Epithelial cell of prostate (primary cell): ENCODE results near the gene GFOD1.
A peak's percentile ranks its signal among the peaks of the same experiment; 100 is the strongest.
"Not testable (repeated sequence)": the region's sequence is repeated elsewhere in the genome, so short reads cannot be mapped to it uniquely, and the experiment has no call there.

ENCODE experiments used
- DNase-seq: peaks from one replicate; pipeline ENCODE4 v3.0.0-alpha.2; 2011; ENCODE audit warnings: low read depth, low spot score
- H3K27ac ChIP-seq: fragments of 450-650 bp; 2 replicates; pipeline ENCODE4 v1.5.1; 2017; ENCODE audit warnings: mild to moderate bottlenecking

GFOD1 gene

DNA sequence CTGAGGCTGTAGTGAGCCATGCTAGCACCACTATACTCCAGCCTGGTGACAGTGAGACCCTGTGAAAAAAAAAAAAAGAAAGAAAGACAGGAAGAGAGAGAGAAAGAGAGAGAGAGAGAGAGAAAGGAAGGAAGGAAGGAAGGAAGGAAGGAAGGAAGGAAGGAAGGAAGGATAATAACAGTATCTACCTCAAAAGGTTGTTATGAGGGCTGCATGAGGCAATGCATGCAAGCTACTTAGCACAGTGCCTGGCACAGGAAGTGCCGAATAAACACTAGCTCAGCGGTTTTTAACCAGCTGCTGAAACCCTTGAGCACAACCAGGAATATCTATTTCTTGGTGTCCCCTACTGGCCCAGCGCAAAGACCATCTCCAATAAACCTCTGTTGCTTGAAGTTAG lies 96.7 kb downstream of the GFOD1 start:
- DNase-seq: no peak
- H3K27ac ChIP-seq: no peak overlapping the region

DNA sequence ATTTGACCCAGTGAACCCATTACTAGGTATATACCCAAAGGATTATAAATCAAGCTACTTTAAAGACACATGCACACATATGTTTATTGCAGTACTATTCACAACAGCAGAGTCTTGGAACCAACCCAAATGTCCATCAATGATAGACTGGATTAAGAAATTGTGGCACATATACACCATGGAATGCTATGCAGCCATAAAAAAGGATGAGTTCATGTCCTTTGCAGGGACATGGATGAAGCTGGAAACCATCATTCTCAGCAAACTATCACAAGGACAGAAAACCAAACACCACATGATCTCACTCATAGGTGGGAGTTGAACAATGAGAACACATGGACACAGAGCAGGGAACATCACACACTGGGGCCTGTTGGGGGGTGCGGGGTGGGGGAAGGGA lies 98.2 kb downstream of the GFOD1 start:
- DNase-seq, H3K27ac ChIP-seq: not testable (repeated sequence)

DNA sequence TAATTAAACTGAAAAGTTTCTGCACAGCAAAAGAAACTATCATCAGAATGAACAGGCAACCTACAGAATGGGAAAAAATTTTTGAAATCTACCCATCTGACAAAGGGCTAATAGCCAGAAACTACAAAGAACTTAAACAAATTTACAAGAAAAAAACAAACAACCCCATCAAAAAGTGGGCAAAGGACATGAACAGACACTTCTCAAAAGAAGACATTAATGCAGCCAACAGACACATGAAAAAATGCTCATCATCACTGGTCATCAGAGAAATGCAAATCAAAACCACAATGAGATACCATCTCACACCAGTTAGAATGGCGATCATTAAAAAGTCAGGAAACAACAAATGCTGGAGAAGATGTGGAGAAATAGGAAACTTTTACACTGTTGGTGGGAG lies 98.6 kb downstream of the GFOD1 start:
- not testable (repeated sequence) for DNase-seq, H3K27ac ChIP-seq

DNA sequence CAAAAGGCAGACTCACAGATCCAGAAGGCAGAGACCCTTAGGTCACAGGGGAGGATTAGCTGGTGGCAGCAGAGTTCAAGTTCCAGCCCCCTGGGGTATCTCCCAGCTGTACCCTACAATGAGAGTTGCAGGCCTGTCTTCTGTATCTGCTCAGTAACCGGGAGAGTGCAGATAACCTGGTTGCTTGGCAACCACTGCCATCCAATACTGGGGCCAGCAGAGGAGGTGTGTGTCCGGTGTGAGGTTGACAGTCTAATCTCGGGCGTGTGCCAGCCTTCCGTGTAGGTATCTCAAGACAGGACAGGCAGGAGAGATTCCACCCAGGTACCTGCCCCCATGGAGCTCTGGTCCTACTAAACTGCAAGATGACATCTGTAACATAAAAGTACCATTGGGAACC lies 102.4 kb downstream of the GFOD1 start:
- no peak for DNase-seq
- no peak overlapping the region for H3K27ac ChIP-seq

DNA sequence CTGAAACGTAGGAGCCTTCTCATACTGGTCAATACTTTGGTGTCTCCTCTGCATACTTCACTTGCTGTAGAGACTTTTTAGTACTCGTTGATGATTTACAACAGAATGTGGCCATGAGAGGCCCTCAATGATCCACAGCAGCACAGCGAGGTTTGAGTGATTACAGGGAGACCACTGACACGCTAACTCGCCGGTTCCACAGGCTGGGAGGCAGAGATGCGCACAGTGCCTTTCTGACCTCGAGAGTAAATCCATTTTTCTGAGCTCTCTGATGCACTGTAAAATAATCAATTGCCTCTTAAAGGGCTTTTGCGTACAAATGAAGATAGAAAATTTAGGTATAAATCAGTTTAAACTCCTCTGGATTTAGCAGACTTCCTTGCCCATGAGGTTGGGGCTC lies 102.9 kb downstream of the GFOD1 start:
- H3K27ac ChIP-seq: no peak overlapping the region
- no peak for DNase-seq

DNA sequence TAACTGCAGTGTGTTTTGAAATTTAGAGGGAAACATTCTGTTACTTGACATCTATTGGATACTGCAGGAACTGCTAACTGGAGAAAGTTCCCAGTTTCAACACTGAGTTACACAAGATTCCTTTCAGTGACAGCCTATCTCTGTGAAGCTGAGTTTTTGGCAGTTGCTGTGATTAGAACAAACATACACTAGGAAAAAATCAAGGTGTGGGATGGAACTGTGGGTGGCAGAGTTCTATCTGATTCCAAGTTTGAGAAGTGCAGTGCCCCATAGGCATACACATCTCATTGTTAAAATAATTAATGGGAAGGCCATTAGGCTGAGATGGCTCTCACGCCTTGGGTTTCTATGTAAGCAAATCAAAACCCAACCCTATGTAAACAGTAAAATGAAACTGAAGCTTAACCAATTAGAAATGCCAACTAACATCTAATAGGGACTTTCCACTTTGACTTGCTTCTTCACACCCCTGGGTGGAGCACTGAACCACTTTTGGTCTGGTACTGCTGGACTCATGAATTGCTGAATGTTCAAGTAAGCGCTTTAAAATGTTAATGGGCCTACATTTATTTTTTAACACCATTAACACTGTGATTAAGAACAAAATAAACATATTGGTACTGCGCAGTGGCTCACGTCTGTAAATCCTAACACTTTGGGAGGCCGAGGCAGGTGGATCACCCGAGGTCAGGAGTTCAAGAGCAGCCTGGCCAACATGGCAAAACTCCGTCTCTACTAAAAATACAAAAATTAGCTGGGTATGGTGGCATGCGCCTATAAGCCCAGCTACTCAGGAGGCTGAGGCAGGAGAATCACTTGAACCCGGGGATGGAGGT lies 103.9 kb downstream of the GFOD1 start:
- DNase-seq: peak; percentile 72
- H3K27ac ChIP-seq: no peak overlapping the region

DNA sequence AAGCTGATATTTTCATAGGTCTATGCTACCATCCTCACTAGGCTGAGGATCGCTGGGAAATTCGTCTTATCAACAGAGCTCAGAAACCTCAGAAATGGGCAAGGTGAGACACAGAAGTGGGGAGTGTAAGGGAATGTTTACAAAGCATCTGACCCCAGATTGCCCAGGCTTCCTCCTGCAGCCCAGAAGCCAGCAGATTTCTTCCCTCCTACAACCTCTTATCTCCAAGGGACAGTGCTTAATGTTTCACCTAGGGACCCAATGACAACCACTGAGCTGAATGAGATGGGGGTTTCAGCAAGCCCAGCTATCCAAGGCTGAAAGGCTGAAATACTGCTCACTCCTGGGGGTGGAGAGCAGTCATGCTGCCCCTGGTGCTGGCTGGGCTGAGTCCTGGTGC lies 106.6 kb downstream of the GFOD1 start:
- no peak for DNase-seq
- H3K27ac ChIP-seq: no peak overlapping the region

DNA sequence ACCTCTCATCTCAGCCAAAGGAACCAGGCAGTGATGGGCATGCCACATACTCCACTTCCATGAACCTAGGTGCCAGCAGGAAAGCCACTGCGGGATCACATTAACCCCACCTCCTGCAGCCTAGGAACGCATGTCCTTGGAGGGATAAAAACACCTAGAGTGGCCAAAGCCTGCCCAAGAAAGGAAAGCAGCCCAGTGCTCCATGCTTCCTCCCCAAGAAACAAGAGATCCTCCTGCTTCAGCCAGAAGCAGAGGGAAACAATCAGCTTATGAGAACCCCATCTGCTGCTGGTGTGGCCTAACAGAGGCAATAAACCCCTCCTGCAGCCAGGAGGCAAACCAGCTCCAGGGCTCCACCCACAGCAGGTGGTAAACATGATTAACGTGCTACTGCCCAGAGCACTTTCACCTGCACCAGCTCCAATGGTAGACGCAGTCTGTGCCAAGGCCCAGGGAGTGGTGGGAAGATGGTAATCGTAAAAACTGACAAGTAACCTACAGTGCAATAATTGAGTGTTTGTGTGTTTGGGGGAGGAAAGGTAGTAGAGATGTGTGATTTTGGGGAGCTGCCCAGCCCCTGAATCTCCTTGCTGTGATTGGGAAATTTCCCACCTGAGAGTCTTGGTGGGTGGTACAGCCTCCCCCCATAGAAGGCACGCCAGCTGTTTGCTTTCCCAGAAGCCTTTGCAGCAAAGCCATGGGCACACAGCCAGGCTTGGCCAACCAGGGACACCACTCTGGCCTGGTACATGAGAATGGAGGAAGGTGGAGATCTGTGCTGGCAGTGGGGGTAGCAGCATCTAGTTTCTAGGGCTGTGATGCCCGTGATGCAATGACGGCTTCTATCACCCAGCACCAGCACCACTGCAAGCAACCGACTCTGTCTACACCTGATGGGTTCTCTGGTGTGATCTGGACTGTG lies 108.5 kb downstream of the GFOD1 start:
- no peak for DNase-seq
- H3K27ac ChIP-seq: no peak overlapping the region

DNA sequence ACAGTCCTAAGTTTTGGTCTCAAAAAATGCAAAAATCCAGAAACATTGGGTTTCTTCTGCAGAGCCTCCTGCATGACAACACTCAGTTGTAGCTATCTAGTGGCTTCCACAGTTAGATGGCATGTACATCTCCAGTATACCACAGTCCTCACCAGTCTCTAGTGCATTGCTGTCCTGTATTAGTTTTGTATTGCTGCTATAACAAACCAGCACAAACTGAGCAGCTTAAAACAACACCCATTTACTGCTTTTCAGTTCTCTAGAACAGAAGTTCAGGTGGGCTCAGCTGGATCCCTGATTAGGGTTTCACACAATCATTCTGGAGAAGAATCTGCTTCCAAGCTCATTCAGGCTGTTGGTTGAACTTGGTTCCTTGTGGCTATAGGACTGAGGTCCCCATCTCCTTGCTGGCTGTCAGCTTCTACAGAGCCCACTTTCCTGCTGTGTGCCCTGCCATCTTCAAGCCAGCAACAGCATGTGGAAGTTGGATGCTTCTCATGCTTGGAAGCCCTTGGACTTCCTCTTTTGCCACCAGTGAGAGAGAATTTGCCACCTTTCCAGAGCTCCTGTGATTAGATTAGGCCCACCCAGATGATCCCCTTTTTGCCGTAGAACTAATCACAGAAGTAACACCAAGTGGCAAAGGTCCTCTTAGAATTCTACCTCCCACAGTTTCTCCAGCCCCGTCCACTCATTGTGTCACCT lies 110.2 kb downstream of the GFOD1 start:
- no peak overlapping the region for H3K27ac ChIP-seq

DNA sequence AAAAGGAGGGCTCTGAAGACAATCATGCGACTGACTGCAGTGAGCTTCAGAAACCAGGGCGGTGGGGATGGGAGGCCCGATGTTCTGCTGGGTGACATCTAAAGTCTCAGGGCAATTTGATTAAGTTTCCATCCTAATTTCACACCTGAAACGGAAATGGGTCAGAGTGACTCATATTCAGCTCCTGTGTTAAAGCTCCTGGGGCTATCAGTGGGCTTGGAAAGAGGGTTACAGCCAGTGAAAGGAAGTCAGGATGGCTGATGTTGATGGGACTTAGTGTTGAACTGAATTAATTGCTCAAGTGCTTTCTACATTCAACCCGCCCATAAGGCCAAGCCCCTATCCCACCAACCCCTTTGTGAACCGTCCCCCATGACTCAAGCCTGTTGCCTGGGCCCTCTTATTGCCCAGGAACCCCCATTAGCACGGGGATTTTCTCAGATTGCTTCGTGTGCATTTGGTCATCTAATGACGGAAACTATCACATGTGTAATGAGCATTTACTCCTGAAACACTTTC lies 112.0 kb downstream of the GFOD1 start:
- DNase-seq: no peak

More for the DNA sequence above, 110.2 kb downstream of the GFOD1 start:
- DNase-seq: no peak

DNA sequence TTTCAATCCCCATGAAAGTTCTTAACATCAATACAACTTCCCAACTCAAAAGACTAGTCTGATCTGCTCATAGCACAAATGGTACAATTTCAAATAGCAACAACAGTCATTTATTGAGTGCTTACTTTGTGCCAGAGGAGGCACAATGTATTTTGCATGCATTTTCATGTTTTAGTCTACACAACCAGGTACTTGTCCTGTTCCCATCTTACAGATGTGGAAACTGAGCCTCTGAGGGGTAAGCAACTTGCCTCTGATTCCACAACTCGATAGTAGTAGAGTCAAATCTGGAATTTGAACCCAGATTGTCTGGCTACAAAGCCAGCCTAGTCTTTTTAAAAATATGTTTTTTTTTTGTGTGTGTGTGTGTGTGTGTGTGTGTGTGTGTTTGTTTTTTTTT lies 113.5 kb downstream of the GFOD1 start:
- no peak overlapping the region for H3K27ac ChIP-seq
- no peak for DNase-seq

More for the DNA sequence above, 112.0 kb downstream of the GFOD1 start:
- no peak overlapping the region for H3K27ac ChIP-seq

DNA sequence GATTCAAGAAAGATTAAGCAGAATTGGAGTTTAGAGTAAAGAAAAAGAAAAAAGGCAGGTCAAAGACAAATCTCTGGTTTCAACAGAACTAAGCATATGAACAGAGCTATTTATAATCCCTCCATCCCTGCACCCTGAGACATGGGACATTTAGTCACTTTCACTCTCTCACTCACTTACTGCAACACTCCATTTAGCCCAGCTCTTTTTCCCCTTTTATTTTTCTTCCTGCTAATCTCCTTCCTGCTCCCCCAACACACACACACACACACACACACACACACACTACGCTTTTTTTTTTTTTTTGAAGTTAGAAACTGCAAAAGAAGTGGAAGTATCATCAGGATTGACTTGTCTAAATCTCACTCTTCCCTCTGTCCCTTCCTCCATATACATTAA lies 113.9 kb downstream of the GFOD1 start:
- DNase-seq: no peak
- H3K27ac ChIP-seq: no peak overlapping the region

DNA sequence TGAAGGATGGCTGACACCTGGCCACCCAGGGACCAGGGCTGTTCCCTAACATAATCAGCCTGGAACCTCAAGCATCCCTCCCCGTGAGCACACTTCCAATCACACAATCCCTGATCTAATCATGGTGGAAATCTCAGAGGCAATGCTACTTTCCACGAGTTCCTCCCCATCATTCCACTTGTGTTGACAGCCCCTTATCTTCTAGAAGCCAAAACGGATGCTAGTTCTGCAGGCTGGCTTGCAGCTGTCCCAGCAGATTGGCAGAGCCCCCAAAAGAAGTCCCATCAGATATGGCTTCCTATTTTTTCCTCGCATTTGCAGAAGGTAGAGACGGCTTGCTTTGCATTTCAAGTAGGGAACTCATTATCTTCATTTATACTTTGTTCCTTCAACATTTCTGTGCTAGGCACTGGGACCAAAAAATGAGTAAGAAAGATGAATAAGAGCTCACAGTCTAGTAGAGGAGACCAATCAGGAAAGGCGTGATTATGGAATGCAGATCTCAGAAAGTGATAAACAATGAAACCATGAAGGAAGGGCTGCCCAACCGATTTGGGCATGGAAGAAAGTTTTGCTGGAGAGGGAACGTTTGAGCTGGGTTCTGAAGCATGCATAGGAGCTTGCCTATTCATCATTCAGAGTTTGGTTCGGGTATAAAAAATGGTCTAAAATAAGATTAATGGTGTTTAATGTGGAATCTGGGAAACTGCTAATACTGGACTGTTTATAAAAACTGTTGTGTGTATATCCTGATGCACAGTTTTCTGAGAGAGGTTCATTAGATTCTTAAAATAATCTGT lies 114.5 kb downstream of the GFOD1 start:
- no peak for DNase-seq
- H3K27ac ChIP-seq: no peak overlapping the region

DNA sequence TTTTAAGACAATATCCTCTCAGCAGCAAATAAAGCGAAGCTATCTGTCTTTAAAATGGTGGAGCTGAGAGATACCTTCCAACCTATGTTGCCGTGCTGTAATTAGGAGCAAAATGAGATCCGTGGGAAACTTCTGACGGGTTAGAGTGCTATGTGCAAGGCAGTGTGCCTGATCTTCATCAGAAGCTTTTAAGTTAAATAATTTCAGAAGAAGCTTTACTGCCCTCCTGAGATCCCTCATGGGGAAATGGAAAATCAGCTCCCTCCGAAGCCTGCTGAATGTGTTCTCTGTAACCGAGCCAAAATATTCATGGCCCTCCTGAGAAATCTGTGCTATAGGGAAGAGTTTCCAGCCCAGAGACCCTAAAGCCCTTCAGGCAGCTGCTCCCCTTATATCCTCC lies 115.3 kb downstream of the GFOD1 start:
- no peak overlapping the region for H3K27ac ChIP-seq
- no peak for DNase-seq

DNA sequence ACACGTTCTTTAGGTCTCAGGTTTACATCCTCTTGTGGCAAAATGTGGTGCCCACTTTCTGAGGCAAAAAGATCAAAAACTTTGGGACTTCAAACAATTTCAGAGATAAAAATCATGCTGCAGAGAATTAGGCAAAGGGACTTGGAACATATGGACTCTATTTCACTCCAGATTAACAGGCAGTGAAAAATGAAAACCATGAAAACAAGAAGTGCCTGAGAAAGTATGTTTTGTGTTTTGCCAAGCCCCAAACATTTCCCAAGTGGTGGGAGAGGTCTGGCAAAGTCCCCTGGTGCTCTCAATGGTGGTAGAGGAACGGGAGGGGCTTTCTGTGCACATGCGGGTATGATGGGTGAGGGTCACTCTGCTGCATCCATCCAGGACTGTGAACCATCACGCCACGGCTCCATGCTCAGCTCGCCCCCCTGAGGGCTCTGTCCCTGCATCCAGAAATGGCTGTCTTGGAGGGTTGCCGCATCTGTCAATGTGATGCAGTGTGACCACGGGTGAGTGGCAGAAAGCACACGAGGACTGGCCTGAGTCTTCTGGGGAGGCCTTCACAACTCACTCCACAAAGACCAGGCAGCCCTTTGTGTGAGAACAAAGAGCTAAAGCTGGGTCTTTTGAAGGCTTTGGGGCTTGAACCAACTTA lies 115.9 kb downstream of the GFOD1 start:
- DNase-seq: no peak
- H3K27ac ChIP-seq: no peak overlapping the region

DNA sequence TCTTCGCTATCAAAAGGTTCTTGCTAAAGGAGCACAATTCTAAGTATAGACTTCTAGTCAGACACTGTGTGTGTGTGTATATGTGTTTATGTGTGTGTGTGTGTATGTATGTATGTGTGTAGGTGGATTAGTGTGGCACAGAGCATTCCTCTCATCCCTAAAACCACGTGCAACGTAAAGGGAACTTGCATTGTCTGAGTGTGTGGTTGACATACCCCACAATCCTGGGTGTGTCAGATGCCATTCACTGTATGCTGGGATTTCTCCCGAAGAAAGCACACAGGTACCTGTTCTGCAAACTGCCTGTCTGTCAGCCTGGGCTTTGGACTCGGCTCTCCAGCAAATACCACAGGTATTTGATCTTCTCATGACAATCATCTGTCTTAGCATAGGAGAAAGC lies 116.8 kb downstream of the GFOD1 start:
- no peak overlapping the region for H3K27ac ChIP-seq
- DNase-seq: no peak

DNA sequence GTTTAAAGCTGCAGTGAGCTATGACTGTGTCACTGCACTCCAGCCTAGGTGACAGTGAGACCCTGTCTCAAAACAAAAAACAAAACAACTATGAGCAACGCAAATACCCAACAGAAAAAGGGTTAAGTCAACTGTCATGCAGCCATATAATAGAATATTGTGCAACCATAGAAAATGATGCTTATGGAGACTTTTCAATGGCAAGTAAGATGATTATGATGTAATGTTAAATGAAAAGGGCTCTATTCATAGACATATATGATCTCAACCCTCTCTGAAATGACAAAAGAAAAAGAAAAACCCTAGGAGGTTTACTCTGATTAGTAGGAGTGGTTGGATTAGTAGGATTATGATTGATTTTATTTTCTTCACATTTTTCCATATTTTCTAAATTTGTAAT lies 117.8 kb downstream of the GFOD1 start:
- no peak overlapping the region for H3K27ac ChIP-seq
- DNase-seq: no peak

DNA sequence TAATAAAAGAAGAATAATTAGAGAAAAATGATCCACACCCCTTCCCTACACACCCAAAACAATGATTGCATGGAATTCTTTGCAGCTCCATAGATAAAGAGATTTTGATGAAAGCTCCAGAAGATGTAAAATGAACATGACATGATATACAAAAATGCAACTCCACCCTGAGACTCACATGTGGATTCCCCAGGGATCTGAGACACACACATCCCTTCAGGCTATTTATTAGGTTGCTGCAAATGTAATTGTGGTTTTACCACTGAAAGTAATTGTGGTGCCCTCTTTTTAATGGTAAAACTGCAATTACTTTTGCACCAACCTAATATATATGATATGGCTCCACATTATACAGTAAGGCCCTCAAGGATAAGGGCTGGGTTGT lies 118.7 kb downstream of the GFOD1 start:
- H3K27ac ChIP-seq: peak overlapping the region; percentile 20
- DNase-seq: no peak

DNA sequence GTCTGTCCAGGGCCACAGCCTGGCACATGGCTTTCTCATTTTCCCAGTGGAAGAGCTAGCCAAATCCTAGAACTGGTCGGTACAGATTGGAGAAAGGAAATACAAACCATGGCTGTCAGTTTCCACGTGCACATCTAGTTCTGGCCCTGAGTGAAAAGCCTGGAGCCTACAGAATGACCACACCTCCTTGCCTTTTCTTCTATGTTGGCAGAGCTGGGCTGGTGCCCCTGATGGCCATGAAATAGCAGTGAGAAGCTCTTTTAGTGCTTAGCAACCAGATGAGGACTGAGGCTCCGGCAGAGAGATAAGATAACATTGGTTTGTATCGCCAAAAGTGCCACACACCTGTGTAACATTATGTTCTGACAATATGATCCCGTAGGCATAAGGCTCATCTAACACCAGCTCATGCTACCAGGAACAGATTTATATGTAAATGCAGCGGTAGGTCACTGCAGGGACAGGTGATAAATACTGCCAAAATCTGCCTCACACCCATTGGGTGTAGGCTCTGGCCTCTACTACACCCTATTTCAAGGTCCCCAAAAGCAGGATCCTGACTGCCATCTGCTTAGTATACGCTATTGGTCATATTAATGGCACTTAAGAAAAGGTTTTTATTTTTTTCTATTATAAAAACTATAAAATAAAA lies 119.2 kb downstream of the GFOD1 start:
- peak overlapping the region; percentile 20 for H3K27ac ChIP-seq
- no peak for DNase-seq
